ENCODE data around the gene IFIT5. TPM values are rescaled to one million over a fixed set of nuclear protein-coding genes. Genes with fewer than 3 reads are reported as not detected.

Gene IFIT5
- total RNA-seq, 1 experiment from 2014 or later = 2.3 TPM

Other genes starting within 250 kb of the IFIT5 start
- not detected in 2 replicates for gene CH25H, start 207.3 kb upstream of the IFIT5 start, total RNA-seq (2014; rRNA removed; shearing (Covaris generic))
- gene LIPA, start 162.8 kb upstream of the IFIT5 start, total RNA-seq (2014; rRNA removed; shearing (Covaris generic)) = 10.1 and 14.9 TPM in 2 replicates
- 0.18 and 0.45 TPM in 2 replicates for gene IFIT2, start 112.5 kb upstream of the IFIT5 start, total RNA-seq (2014; rRNA removed; shearing (Covaris generic))
- gene IFIT3, start 86.6 kb upstream of the IFIT5 start, total RNA-seq (2014; rRNA removed; shearing (Covaris generic)) = 0.22 and 0.45 TPM in 2 replicates
- not detected in 2 replicates for gene IFIT1B, start 36.5 kb upstream of the IFIT5 start, total RNA-seq (2014; rRNA removed; shearing (Covaris generic))
- gene IFIT1, start 21.9 kb upstream of the IFIT5 start, total RNA-seq (2014; rRNA removed; shearing (Covaris generic)) = 3.7 and 4.0 TPM in 2 replicates
- gene SLC16A12, start 121.0 kb downstream of the IFIT5 start, total RNA-seq (2014; rRNA removed; shearing (Covaris generic)) = 4.1 and 5.4 TPM in 2 replicates
- gene PANK1, start 230.7 kb downstream of the IFIT5 start, total RNA-seq (2014; rRNA removed; shearing (Covaris generic)) = 20.0 and 31.6 TPM in 2 replicates